CD14-positive monocyte (primary cell): ENCODE results near the gene CTTN. TPM values are rescaled to one million over a fixed set of nuclear protein-coding genes. Genes with fewer than 3 reads are reported as not detected.

Experiments used
- DNase-seq, 3 donors: peaks; one replicate each; pipeline ENCODE4 v3.0.0-alpha.2; 2011 to 2022
- H2AFZ ChIP-seq: 2 replicates; pipeline ENCODE4 v1.6.0; 2012; ENCODE audit warnings: mild to moderate bottlenecking, low read depth, low read length, inconsistent platforms; ENCODE audit not compliant: insufficient read depth, poor library complexity, severe bottlenecking
- H3K27ac ChIP-seq, 2 donors: 1 replicate in 1 of 2; 2 replicates in 1 of 2; pipeline ENCODE4 v1.5.1; 2012 to 2013; ENCODE audit warnings: low read length in 2 of 2, control low read depth in 1 of 2, inconsistent platforms in 1 of 2, low read depth in 1 of 2, mild to moderate bottlenecking in 1 of 2
- H3K27me3 ChIP-seq, 2 donors: one replicate each; pipeline versions ENCODE4 v1.6.0 to v1.6.1; 2011 to 2013; ENCODE audit warnings: low read length in 2 of 2; ENCODE audit not compliant: control insufficient read depth in 2 of 2, insufficient read depth in 2 of 2
- H3K36me3 ChIP-seq, 2 donors: replicated peaks in 1 of 2; 1 replicate in 1 of 2; 2 replicates in 1 of 2; pipeline versions ENCODE4 v1.5.1 to v1.6.1; 2012 to 2013; ENCODE audit warnings: low read length in 2 of 2, control low read depth in 1 of 2, inconsistent platforms in 1 of 2, mild to moderate bottlenecking in 1 of 2; ENCODE audit not compliant: insufficient read depth in 2 of 2, control insufficient read depth in 1 of 2
- H3K4me1 ChIP-seq, 2 donors: 1 replicate in 1 of 2; 2 replicates in 1 of 2; pipeline versions ENCODE4 v1.5.1 to v1.6.1; 2012 to 2013; ENCODE audit warnings: low read length in 2 of 2, control low read depth in 1 of 2, inconsistent platforms in 1 of 2, mild to moderate bottlenecking in 1 of 2, moderate library complexity in 1 of 2; ENCODE audit not compliant: insufficient read depth in 2 of 2, control insufficient read depth in 1 of 2
- H3K4me2 ChIP-seq: replicated peaks from 2 replicates; pipeline ENCODE3; 2012; ENCODE audit warnings: low read length, moderate library complexity, mild to moderate bottlenecking; ENCODE audit not compliant: poor library complexity, severe bottlenecking; ENCODE audit errors: extremely low read depth
- H3K4me3 ChIP-seq, 3 experiments: fragments of 200-600 bp in 1 of 3; sonication (generic) in 1 of 3; replicated peaks in 1 of 3; 1 replicate in 2 of 3; 2 replicates in 1 of 3; pipeline ENCODE4 v1.5.1; 2011 to 2013; ENCODE audit warnings: low read length in 3 of 3, mild to moderate bottlenecking in 3 of 3, control low read depth in 2 of 3, low read depth in 2 of 3, inconsistent platforms in 1 of 3, moderate library complexity in 1 of 3
- H3K79me2 ChIP-seq: 2 replicates; pipeline ENCODE4 v1.6.0; 2012; ENCODE audit warnings: mild to moderate bottlenecking, control low read depth, inconsistent platforms, low read length, moderate library complexity; ENCODE audit not compliant: insufficient read depth
- H3K9ac ChIP-seq: 2 replicates; pipeline ENCODE4 v1.6.0; 2017; ENCODE audit warnings: low read length, mild to moderate bottlenecking; ENCODE audit not compliant: insufficient read depth, poor library complexity, severe bottlenecking
- H3K9me3 ChIP-seq, 2 donors: replicated peaks in 1 of 2; 1 replicate in 1 of 2; 2 replicates in 1 of 2; pipeline versions ENCODE4 v1.5.1 to v1.6.1; 2012 to 2013; ENCODE audit warnings: low read length in 2 of 2, control low read depth in 1 of 2; ENCODE audit not compliant: control insufficient read depth in 1 of 2, insufficient read depth in 1 of 2
- H4K20me1 ChIP-seq: 2 replicates; pipeline ENCODE4 v1.6.0; 2012; ENCODE audit warnings: mild to moderate bottlenecking, low read length, control low read depth, moderate library complexity; ENCODE audit not compliant: insufficient read depth
- H3K27ac Mint-ChIP-seq, 7 donors: one replicate each; pipeline ENCODE4 v1.8.0; 2020; ENCODE audit warnings: mild to moderate bottlenecking in 7 of 7, mixed read lengths in 7 of 7, moderate library complexity in 6 of 7, inconsistent platforms in 2 of 7
- H3K27me3 Mint-ChIP-seq, 3 donors: one replicate each; pipeline ENCODE4 v1.8.0; 2021 to 2022; ENCODE audit warnings: low read depth in 3 of 3, mild to moderate bottlenecking in 3 of 3, mixed read lengths in 3 of 3, moderate library complexity in 3 of 3, inconsistent platforms in 1 of 3
- H3K36me3 Mint-ChIP-seq, 2 donors: one replicate each; pipeline ENCODE4 v1.8.0; 2020; ENCODE audit warnings: mixed read lengths in 2 of 2, inconsistent platforms in 1 of 2, mild to moderate bottlenecking in 1 of 2
- H3K4me1 Mint-ChIP-seq: one replicate; pipeline ENCODE4 v1.8.0; 2020; ENCODE audit warnings: mild to moderate bottlenecking, mixed read lengths
- H3K4me3 Mint-ChIP-seq, 2 donors: one replicate each; pipeline ENCODE4 v1.8.0; 2020; ENCODE audit warnings: mild to moderate bottlenecking in 2 of 2, mixed read lengths in 2 of 2, moderate library complexity in 1 of 2
- H3K9me3 Mint-ChIP-seq, 7 donors: one replicate each; pipeline ENCODE4 v1.8.0; 2020 to 2022; ENCODE audit warnings: mixed read lengths in 7 of 7, mild to moderate bottlenecking in 6 of 7, moderate library complexity in 6 of 7, inconsistent platforms in 2 of 7
- CTCF ChIP-seq: fragments of 200-600 bp; IDR thresholded peaks from one replicate; pipeline ENCODE4 v1.8.0; 2022; ENCODE audit warnings: antibody characterized with exemption, mild to moderate bottlenecking
- WGBS: methylation state at CpG from one replicate; pipeline ENCODE4 v1.1.5; 2013; ENCODE audit warnings: missing lambda C conversion rate; ENCODE audit not compliant: insufficient coverage; 5-methylcytosine and 5-hydroxymethylcytosine counted together
- intact Hi-C, 2 donors: fragments of 100-400 bp; cut with micrococcal nuclease; formaldehyde crosslinking; loops; one replicate each; pipeline versions ENCODE4 v1.15.0 to v1.15.1; 2023
- polyA plus RNA-seq, 3 donors: library from polyadenylated mRNA; depleted of rRNA in 1 of 3; unstranded in 2 of 3; stranded (reverse) in 1 of 3; fragments of 300-500 nt in 2 of 3; fragments of >200 nt in 1 of 3; fragmentation: Illumina TruSeq in 2 of 3; gene quantifications; 1 replicate in 2 of 3; 2 replicates in 1 of 3; pipeline ENCODE4 v1.2.3, GENCODE V29; 2012 to 2021

CTTN gene
- polyA plus RNA-seq, 3 donors = 0.05 to 0.11 TPM; not detected in 1

- peaks cover 59% of the 10 kb centered on the region for H4K20me1 ChIP-seq
- Mint-ChIP-seq H3K27ac (no peak overlapping the region), H3K9me3 (peaks cover 0 to 7% (median 0%) of the 10 kb centered on the region in 7 donors), H3K36me3 (peaks cover 68 to 83% of the 10 kb centered on the region in 2 donors), H3K27me3 (peaks cover 6 to 14% (median 9%) of the 10 kb centered on the region in 3 donors), H3K4me1 (peaks cover 4% of the 10 kb centered on the region), H3K4me3 (no peak overlapping the region)
- no peaks in the 10 kb centered on the region for H3K79me2 ChIP-seq
- no peak overlapping the region for H3K27ac ChIP-seq
- peaks cover 60 to 73% of the 10 kb centered on the region in 2 donors for H3K36me3 ChIP-seq
- H3K9me3 ChIP-seq = no peaks in the 10 kb centered on the region
- no peak for DNase-seq
- no peak overlapping the region for H3K9ac ChIP-seq
- no peak overlapping the region for H3K4me2 ChIP-seq
- no peak overlapping the region for H3K4me3 ChIP-seq
- no peaks in the 10 kb centered on the region for H3K27me3 ChIP-seq
- TF ChIP-seq CTCF = no peak
- H2AFZ ChIP-seq = no peak overlapping the region
- no peaks in the 10 kb centered on the region for H3K4me1 ChIP-seq
- intact Hi-C loops = no loop called here
- 94% methylated on average over 5 of the region's 15 CpGs for WGBS
These were observed 16.2 kb upstream of the CTTN start for GRCh38 chr11:70381872-70382861.

GRCh38 chr11:70383664-70384565, 14.4 kb upstream of the CTTN start:
- no peak overlapping the region for H3K4me3 Mint-ChIP-seq
- peaks cover 22 to 30% (median 25%) of the 10 kb centered on the region in 3 donors for H3K27me3 Mint-ChIP-seq
- Histone ChIP-seq H3K79me2 (no peaks in the 10 kb centered on the region), H3K27ac (no peak overlapping the region), H3K4me2 (no peak overlapping the region), H4K20me1 (peaks cover 44% of the 10 kb centered on the region), H3K4me3 (no peak overlapping the region), H3K4me1 (no peaks in the 10 kb centered on the region), H3K27me3 (peaks cover 6 to 13% of the 10 kb centered on the region in 2 donors), H2AFZ (no peak overlapping the region), H3K36me3 (peaks cover 43 to 56% of the 10 kb centered on the region in 2 donors), H3K9me3 (no peaks in the 10 kb centered on the region), H3K9ac (no peak overlapping the region)
- DNase-seq = no peak
- intact Hi-C loops = no loop called here
- WGBS = 89% methylated on average over 3 of the region's 11 CpGs
- H3K9me3 Mint-ChIP-seq = peaks cover 0 to 9% (median 0%) of the 10 kb centered on the region in 7 donors
- H3K36me3 Mint-ChIP-seq = peaks cover 51 to 66% of the 10 kb centered on the region in 2 donors
- H3K4me1 Mint-ChIP-seq = peaks cover 4% of the 10 kb centered on the region
- no peak overlapping the region for H3K27ac Mint-ChIP-seq
- no peak for TF ChIP-seq CTCF
